Thyroid gland (tissue), 4 donors: ENCODE results near the gene ENDOU. TPM values are rescaled to one million over a fixed set of nuclear protein-coding genes. Genes with fewer than 3 reads are reported as not detected.

Experiments
- DNase-seq, 2 donors: peaks; one replicate each; pipeline ENCODE4 v3.0.0-alpha.2; 2019
- H3K27ac ChIP-seq, 3 donors: fragments of 200-600 bp; sonication (generic); 1 replicate in 2 of 3; 2 replicates in 1 of 3; pipeline ENCODE4 v1.5.1; 2016 to 2019; ENCODE audit warnings: mild to moderate bottlenecking in 1 of 3, moderate library complexity in 1 of 3
- H3K27me3 ChIP-seq: fragments of 200-600 bp; sonication (generic); one replicate; pipeline ENCODE4 v1.5.1; 2019
- H3K36me3 ChIP-seq, 2 donors: fragments of 200-600 bp; sonication (generic); one replicate each; pipeline ENCODE4 v1.5.1; 2016 to 2019
- H3K4me1 ChIP-seq, 2 donors: fragments of 200-600 bp; sonication (generic); one replicate each; pipeline ENCODE4 v1.5.1; 2017 to 2019
- H3K4me3 ChIP-seq, 3 donors: fragments of 200-600 bp; sonication (generic); replicated peaks in 1 of 3; 1 replicate in 2 of 3; 2 replicates in 1 of 3; pipeline ENCODE4 v1.5.1; 2016; ENCODE audit warnings: mild to moderate bottlenecking in 1 of 3
- H3K9me3 ChIP-seq: fragments of 200-600 bp; sonication (generic); one replicate; pipeline ENCODE4 v1.5.1; 2017
- POLR2A ChIP-seq, 2 donors: fragments of 450-650 bp; IDR thresholded peaks; one replicate each; pipeline ENCODE4 v1.6.1; 2017; ENCODE audit warnings: antibody characterized with exemption in 2 of 2, mild to moderate bottlenecking in 2 of 2, moderate library complexity in 1 of 2
- WGBS, 2 donors: methylation state at CpG; one replicate each; pipeline ENCODE4 v1.1.5; 2017; 5-methylcytosine and 5-hydroxymethylcytosine counted together
- intact Hi-C: fragments of 100-400 bp; cut with DNase I; formaldehyde crosslinking; loops from one replicate; pipeline ENCODE4 v1.15.1; 2023
- total RNA-seq, 4 donors: library from RNA; depleted of rRNA; stranded (reverse); fragments of >200 nt; gene quantifications; one replicate each; pipeline ENCODE4 v1.2.3, GENCODE V29; 2016
- TF ChIP-seq, protein P1 (sequence below), 6 experiments: fragments of 200-600 bp in 3 of 6; fragments of 450-650 bp in 3 of 6; sonication (generic) in 3 of 6; IDR thresholded peaks; one replicate each; pipeline ENCODE4 v1.5.1; 2016 to 2019; ENCODE audit warnings: antibody characterized with exemption in 6 of 6, mild to moderate bottlenecking in 2 of 6, inconsistent platforms in 1 of 6, moderate library complexity in 1 of 6

Gene ENDOU
- total RNA-seq, 4 donors from 2014 or later: 0.11 to 1.9 (median 1.2) TPM

DNA sequence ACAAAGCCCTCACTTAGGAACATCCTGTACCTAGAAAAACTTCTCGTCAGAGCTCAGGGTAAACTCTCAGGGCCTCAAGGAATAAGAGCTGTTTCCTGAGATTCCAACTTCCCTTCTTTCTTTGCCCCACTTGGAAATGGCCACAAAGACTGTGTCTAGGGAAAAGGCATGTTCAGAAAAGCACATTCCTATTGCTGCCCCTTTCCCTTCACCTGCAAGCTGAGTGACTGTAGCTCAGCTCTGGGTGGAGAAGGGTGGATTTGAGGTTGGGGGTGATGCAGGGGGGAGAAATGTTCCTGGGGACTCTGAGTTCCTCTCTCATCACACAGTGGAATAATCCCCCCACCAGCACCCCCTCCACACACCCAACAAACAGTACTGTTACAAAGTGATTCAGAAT lies 6.8 kb downstream of the ENDOU start:
- Histone ChIP-seq H3K27ac (peak overlapping the region; percentile 88 to 95 (median 91)), H3K4me3 (no peak overlapping the region), H3K27me3 (no peaks in the 10 kb centered on the region), H3K4me1 (peaks cover 31 to 65% of the 10 kb centered on the region in 2 donors), H3K36me3 (no peaks in the 10 kb centered on the region), H3K9me3 (no peaks in the 10 kb centered on the region)
- intact Hi-C loops: loop anchor here (2.0 to 10.0 kb wide), 2 partner anchors 60 to 436 kb away; partner anchors contain the start of gene ASB8
- 46 to 79% methylated on average over 1 of the region's 1 CpG for WGBS, 2 donors
- TF ChIP-seq, protein P1, sequence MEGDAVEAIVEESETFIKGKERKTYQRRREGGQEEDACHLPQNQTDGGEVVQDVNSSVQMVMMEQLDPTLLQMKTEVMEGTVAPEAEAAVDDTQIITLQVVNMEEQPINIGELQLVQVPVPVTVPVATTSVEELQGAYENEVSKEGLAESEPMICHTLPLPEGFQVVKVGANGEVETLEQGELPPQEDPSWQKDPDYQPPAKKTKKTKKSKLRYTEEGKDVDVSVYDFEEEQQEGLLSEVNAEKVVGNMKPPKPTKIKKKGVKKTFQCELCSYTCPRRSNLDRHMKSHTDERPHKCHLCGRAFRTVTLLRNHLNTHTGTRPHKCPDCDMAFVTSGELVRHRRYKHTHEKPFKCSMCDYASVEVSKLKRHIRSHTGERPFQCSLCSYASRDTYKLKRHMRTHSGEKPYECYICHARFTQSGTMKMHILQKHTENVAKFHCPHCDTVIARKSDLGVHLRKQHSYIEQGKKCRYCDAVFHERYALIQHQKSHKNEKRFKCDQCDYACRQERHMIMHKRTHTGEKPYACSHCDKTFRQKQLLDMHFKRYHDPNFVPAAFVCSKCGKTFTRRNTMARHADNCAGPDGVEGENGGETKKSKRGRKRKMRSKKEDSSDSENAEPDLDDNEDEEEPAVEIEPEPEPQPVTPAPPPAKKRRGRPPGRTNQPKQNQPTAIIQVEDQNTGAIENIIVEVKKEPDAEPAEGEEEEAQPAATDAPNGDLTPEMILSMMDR (IDR thresholded peaks at IDR 0.05): no peak
- no peak for TF ChIP-seq POLR2A (IDR thresholded peaks at IDR 0.05)
- no peak for DNase-seq

DNA sequence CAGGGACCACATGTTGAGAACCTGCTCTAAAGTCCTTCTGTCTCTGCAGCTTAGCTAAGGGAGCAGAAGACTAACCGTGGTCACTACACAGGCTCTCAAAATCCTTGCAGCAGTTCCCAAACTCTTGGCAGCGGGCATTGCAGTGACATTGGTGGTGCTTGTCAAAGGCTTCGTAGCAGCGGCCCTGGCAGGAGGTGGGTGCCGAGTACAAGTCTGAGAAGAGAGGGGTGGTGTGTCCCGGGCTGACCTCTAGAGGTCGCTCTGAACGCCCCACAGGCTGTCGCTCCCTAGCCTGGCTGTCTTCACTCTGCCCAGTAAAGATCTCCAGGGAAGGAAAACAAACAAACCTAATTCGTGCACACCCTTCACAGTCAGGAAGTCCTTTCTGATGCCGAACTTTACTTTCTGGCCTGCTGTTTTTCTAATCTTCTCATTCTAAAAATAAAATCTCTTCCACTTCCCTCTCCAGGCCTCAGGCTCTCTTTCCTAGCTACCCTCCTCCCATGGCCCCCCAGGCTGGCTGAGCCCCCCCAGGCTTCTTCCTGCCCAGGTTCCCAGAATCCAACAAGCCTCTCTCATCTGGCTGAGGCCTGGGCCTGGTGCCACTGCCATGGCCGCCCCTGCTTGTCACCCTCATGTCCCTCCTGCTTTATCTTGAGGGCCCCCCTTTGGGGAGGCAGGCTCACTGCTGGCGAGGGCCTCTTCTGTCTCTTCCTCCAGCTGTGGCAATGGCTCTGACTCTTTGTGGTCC lies 7.7 kb downstream of the ENDOU start:
- Histone ChIP-seq H3K27ac (peak overlapping the region; percentile 88 to 95 (median 91)), H3K9me3 (no peaks in the 10 kb centered on the region), H3K4me3 (no peak overlapping the region), H3K4me1 (peaks cover 22 to 56% of the 10 kb centered on the region in 2 donors), H3K27me3 (no peaks in the 10 kb centered on the region), H3K36me3 (no peaks in the 10 kb centered on the region)
- DNase-seq: peak; percentile 90
- 9 to 14% methylated on average over 12 to 13 of the region's 13 CpGs for WGBS, 2 donors
- intact Hi-C loops: loop anchor here (2.0 to 10.0 kb wide), 2 partner anchors 61 to 437 kb away; partner anchors contain the start of gene ASB8
- TF ChIP-seq POLR2A (IDR thresholded peaks at IDR 0.05): no peak
- TF ChIP-seq, protein P1 (IDR thresholded peaks at IDR 0.05): peak; percentile 76 to 91 (median 82)

DNA sequence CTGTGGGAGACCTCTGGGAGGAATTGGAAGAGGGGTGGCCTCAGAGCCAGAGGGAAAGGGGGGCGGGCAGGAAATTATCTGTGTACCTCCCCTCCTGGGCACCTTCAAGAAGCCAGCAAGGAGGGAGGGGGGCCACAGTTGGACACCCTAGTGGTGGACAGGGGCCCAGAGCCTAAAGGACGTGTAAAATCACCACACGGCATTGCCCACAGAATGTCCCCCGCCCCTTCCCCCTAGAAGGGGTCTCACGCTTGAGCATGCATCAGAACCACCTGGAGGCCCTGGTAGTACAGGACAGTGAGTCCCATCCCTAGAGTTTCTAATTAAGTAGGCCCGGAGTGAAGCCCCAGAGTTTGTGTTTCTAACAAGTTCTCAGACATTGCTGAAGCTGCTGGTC lies 8.2 kb downstream of the ENDOU start:
- Histone ChIP-seq H3K27ac (peak overlapping the region; percentile 88 to 95 (median 91)), H3K36me3 (no peaks in the 10 kb centered on the region), H3K4me3 (no peak overlapping the region), H3K9me3 (no peaks in the 10 kb centered on the region), H3K27me3 (no peaks in the 10 kb centered on the region), H3K4me1 (peaks cover 17 to 50% of the 10 kb centered on the region in 2 donors)
- WGBS, 2 donors: 79% methylated on average over 6 of the region's 6 CpGs
- TF ChIP-seq, protein P1 (IDR thresholded peaks at IDR 0.05): no peak
- no peak for TF ChIP-seq POLR2A (IDR thresholded peaks at IDR 0.05)
- intact Hi-C loops: loop anchor here (10.0 kb wide), 1 partner anchor 438 kb away; the partner anchor contains the start of gene ASB8
- DNase-seq: no peak

DNA sequence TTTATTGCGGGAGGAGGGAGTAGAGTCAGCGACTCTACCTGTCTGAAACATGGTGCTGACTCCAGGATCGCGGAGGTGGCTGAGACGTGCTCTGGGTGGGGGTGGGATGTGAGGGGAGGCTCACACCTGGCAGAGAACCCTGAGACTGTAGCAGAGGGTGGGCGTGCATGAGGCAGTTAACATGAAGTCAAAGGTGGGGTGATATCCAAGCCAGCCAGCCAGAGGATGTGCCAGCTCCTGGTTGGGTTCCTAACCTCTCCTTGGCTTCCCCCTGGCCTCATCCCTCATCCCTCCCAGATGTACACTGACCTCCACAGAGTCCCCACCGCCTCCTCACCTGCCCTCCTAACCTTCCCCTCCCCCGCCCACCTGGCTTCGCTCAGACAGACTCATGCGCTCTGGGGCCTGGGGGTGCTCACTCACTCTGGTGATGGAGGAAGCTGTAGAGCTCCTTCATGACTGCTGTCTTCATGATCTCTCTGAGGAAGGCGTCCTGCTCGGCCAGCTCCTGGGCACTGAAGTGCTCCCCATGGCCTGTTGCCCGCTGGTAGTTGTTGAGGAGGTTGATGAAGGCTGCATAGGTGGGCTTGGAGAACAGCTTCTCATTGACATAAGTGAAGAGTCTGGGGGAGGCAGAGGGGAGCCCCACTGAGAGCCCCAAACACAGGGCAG lies 9.3 kb downstream of the ENDOU start:
- peak overlapping the region; percentile 14 to 95 (median 46) for H3K27ac ChIP-seq
- no peak overlapping the region for H3K4me3 ChIP-seq
- no peaks in the 10 kb centered on the region for H3K36me3 ChIP-seq
- no peak for DNase-seq
- no peaks in the 10 kb centered on the region for H3K9me3 ChIP-seq
- 81 to 82% methylated on average over 13 of the region's 13 CpGs for WGBS, 2 donors
- intact Hi-C loops: loop anchor here (2.0 to 10.0 kb wide), 2 partner anchors 123 to 439 kb away; partner anchors contain the start of gene ASB8
- TF ChIP-seq, protein P1 (IDR thresholded peaks at IDR 0.05): no peak
- TF ChIP-seq POLR2A (IDR thresholded peaks at IDR 0.05): no peak
- no peaks in the 10 kb centered on the region for H3K27me3 ChIP-seq
- H3K4me1 ChIP-seq: peaks cover 17 to 44% of the 10 kb centered on the region in 2 donors
